ENCODE measurements around the gene MMP15.

The MMP15 gene

GRCh38 chr16:58047557-58048348, 22.2 kb downstream of the MMP15 start:
- no peak for FAIRE-seq
- no peak for DNase-seq (ENCODE audit: insufficient read length)
- TF ChIP-seq POLR2AphosphoS5 (IDR thresholded peaks at IDR 0.05; ENCODE audit: low read depth, low read length) (no peak), TAF1 (IDR thresholded peaks at IDR 0.05; ENCODE audit: borderline replicate concordance, low read depth, low read length) (no peak), POLR2A (IDR thresholded peaks at IDR 0.05; ENCODE audit: low read depth, low read length) (no peak)

- no peak for FAIRE-seq
- DNase-seq (ENCODE audit: insufficient read length) = peak; percentile 5
- no peak for TF ChIP-seq TAF1 (IDR thresholded peaks at IDR 0.05; ENCODE audit: borderline replicate concordance, low read depth, low read length)
- TF ChIP-seq POLR2A (IDR thresholded peaks at IDR 0.05; ENCODE audit: low read depth, low read length) = no peak
- no peak for TF ChIP-seq POLR2AphosphoS5 (IDR thresholded peaks at IDR 0.05; ENCODE audit: low read depth, low read length)
Observed at GRCh38 chr16:58048494-58049231, 23.1 kb downstream of the MMP15 start.

DNA sequence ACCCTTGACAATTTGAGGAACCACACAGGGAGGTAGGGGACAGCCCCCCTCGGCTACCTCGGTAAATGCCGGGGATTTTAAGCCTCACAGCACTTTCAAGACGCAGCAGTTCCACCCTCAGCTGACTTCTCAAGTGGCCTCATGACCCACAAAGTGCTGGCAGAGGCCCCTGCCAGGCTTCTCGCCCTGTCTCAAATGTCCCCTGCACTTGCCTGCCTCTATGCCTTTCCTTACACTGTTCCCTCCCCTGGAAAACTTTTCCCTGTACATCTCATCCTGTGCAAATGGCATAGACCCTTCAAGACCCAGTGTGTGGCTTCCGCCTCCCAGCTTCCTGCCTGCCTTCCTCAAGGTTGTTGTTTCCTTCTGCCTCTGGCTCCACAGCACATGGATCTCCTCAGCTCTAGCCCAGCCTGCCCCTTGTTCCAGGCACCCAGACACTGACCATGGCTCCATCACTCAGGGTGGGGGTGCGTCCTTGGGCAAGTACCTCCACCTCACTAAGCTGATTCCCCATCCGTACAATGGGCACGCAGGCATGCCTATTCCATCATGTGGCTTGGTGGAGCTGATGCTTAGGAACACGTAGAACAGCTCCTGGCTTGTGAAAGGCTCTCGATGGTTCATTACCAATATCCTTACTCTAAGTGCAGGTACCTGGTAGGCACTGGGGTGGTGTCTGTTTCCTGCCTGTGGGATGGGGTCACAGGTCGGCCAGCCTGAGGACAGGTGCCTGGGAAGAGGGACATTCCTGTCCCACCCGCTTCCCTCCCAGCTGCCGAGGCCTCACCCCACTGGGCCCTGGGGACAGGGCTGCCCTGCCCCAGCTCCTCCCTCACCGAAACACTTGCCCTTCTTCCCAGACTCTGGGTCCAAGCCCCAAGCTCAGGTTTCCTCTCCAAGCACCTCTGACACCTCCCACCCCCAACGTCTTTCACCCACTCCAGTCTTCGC, 24.0 kb downstream of the MMP15 start:
- FAIRE-seq = no peak
- no peak for DNase-seq (ENCODE audit: insufficient read length)
- TF ChIP-seq POLR2A (IDR thresholded peaks at IDR 0.05; ENCODE audit: low read depth, low read length) (no peak), POLR2AphosphoS5 (IDR thresholded peaks at IDR 0.05; ENCODE audit: low read depth, low read length) (no peak), TAF1 (IDR thresholded peaks at IDR 0.05; ENCODE audit: borderline replicate concordance, low read depth, low read length) (no peak)

DNA sequence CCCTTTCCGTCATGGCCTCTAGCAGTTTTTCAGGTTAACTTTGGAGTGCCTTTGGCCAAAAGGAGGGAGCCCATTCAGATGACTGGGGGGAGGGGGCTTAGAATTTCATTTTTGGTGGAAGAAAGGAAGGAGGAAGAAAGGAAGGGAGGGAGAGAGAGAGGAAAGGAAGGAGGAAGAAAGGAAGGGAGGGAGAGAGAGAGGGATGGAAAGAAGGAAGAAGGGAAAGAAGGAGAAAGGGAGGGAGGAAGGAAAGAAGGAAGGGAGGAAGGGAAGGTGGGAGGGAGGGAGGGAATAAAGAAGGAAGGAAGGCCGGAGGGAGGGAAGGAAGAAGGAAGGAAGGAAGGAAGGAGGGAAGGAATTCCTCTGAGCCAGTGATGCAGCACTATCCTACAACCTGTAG, 25.7 kb downstream of the MMP15 start:
- FAIRE-seq (no peak), DNase-seq (ENCODE audit: insufficient read length) (no peak)
- TF ChIP-seq POLR2AphosphoS5 (IDR thresholded peaks at IDR 0.05; ENCODE audit: low read depth, low read length) = no peak
- no peak for TF ChIP-seq POLR2A (IDR thresholded peaks at IDR 0.05; ENCODE audit: low read depth, low read length)
- TF ChIP-seq TAF1 (IDR thresholded peaks at IDR 0.05; ENCODE audit: borderline replicate concordance, low read depth, low read length) = no peak

DNA sequence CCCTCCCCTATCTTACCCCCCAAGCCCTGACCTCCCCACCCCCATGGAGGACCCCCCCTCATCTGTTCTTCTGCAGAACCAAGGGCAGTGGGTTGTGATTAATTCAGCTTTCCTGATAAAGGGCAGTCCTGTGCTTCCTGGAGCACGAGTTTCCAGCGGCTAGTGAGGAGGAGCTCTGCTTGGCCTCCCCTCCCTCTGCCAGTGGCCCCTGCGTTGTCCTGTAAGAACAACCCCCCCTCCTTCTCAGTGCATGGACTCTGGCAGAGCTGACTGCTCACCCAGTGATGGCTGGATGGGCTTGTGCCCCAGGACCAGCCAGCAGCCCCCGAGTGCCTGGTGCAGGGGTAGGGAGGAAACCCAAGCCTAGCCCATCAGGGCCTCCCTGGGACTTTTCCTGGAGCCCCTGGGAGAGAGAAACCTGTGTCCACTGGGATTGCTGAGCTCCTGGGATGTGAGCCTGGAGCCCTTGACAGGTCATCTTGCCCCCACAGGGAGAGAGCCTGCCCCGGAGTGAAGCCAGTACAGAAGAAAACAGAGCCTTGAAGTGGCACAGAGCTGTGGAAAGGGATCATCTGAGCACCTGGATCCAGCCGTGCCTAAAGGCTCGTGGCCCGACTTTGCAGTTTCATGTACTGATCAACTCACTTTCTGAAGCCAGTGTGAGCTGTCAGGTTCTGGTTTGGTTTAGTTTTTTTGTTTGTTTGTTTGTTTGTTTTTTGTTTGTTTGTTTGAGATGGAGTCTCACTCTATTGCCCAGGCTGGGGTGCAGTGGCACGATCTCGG, 26.5 kb downstream of the MMP15 start:
- no peak for TF ChIP-seq POLR2AphosphoS5 (IDR thresholded peaks at IDR 0.05; ENCODE audit: low read depth, low read length)
- no peak for TF ChIP-seq POLR2A (IDR thresholded peaks at IDR 0.05; ENCODE audit: low read depth, low read length)
- TF ChIP-seq TAF1 (IDR thresholded peaks at IDR 0.05; ENCODE audit: borderline replicate concordance, low read depth, low read length) = no peak
- FAIRE-seq (no peak), DNase-seq (ENCODE audit: insufficient read length) (no peak)

DNA sequence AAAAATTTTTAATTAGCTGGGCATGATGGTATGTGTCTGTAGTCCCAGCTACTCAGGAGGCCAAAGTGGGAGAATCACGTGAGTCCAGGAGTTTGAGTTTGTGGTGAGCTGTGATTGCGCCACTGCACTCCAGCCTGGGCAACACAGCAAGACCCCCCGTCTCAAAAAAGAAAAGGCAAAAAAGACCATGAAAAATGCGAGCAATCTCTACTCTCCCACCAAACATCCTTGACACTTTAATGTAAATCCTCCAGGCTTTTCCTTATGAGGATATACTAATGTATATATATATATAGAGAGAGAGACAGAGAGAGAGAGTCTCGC, 28.1 kb downstream of the MMP15 start:
- DNase-seq (ENCODE audit: insufficient read length) = no peak
- FAIRE-seq = no peak
- TF ChIP-seq POLR2A (IDR thresholded peaks at IDR 0.05; ENCODE audit: low read depth, low read length) (no peak), POLR2AphosphoS5 (IDR thresholded peaks at IDR 0.05; ENCODE audit: low read depth, low read length) (no peak), TAF1 (IDR thresholded peaks at IDR 0.05; ENCODE audit: borderline replicate concordance, low read depth, low read length) (no peak)

GRCh38 chr16:58054289-58054688, 28.7 kb downstream of the MMP15 start:
- no peak for TF ChIP-seq POLR2A (IDR thresholded peaks at IDR 0.05; ENCODE audit: low read depth, low read length)
- no peak for TF ChIP-seq TAF1 (IDR thresholded peaks at IDR 0.05; ENCODE audit: borderline replicate concordance, low read depth, low read length)
- TF ChIP-seq POLR2AphosphoS5 (IDR thresholded peaks at IDR 0.05; ENCODE audit: low read depth, low read length) = no peak
- FAIRE-seq = no peak
- no peak for DNase-seq (ENCODE audit: insufficient read length)

DNA sequence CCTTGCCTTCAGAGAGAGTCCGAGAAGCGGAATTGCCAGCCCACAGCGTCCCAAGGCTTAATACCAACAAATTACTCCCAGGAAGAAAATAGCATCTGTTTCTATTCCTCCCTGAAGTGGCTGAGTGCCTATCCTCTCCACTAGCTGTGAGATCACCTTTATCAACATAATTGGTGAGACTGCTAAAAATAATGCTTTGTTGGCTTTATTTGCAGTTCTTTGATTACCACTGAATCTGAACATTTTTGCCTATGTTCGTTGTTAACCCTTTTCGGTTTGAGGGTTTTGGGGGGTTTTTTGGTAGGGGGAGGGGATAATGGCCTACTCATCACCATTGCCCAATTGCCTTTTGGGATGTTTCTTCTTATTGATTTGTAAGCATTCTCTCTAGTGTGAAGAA, 31.0 kb downstream of the MMP15 start:
- TF ChIP-seq TAF1 (IDR thresholded peaks at IDR 0.05; ENCODE audit: borderline replicate concordance, low read depth, low read length) (no peak), POLR2A (IDR thresholded peaks at IDR 0.05; ENCODE audit: low read depth, low read length) (no peak), POLR2AphosphoS5 (IDR thresholded peaks at IDR 0.05; ENCODE audit: low read depth, low read length) (no peak)
- FAIRE-seq = no peak
- DNase-seq (ENCODE audit: insufficient read length) = no peak

- FAIRE-seq = no peak
- TF ChIP-seq POLR2A (IDR thresholded peaks at IDR 0.05; ENCODE audit: low read depth, low read length) (no peak), POLR2AphosphoS5 (IDR thresholded peaks at IDR 0.05; ENCODE audit: low read depth, low read length) (no peak), TAF1 (IDR thresholded peaks at IDR 0.05; ENCODE audit: borderline replicate concordance, low read depth, low read length) (no peak)
- DNase-seq (ENCODE audit: insufficient read length) = no peak
Observed at GRCh38 chr16:58057121-58057520, 31.6 kb downstream of the MMP15 start.

DNA sequence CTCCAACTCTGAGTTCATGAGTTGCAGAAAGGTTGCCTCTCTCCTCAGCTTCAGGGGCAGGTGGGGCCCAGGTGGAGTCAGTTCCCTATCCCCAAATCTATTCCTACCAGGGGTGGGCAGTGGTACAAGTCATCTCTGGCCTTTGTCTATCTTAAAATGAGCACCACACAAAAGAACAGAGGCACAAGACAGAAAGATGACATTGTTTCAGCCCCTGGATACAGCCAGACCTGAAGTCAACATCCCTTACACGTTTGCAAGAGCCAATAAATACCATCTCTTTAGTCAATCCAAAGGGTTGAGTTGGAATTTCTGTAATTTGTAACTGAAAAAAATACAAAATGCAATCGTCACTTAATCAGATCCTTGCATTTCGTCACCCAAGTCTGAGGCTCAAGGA, 32.2 kb downstream of the MMP15 start:
- DNase-seq (ENCODE audit: insufficient read length) (no peak), FAIRE-seq (no peak)
- TF ChIP-seq POLR2AphosphoS5 (IDR thresholded peaks at IDR 0.05; ENCODE audit: low read depth, low read length) (no peak), TAF1 (IDR thresholded peaks at IDR 0.05; ENCODE audit: borderline replicate concordance, low read depth, low read length) (no peak), POLR2A (IDR thresholded peaks at IDR 0.05; ENCODE audit: low read depth, low read length) (no peak)

Measured in GM12892 (cell line).